NOMO-1 treated with DMSO at 0.1 percent for 48 hours (cell line): ENCODE measurements around the gene UFD1.

Experiments used
- DNase-seq: peaks from one replicate; lab custom pipeline; 2025; ENCODE audit not compliant: unreplicated experiment; lab: John Stamatoyannopoulos, UW

The UFD1 gene

GRCh38 chr22:19400881-19401280, 78.1 kb downstream of the UFD1 start:
- DNase-seq: no peak
